K562 (cell line): ENCODE data around the gene PI4KA. TPM values are rescaled to one million over a fixed set of nuclear protein-coding genes. Genes with fewer than 3 reads are reported as not detected.

Experiments used
- ATAC-seq: fragments of 200-7000 bp; cut with Tn5 transposase; 3 replicates; pipeline ENCODE4 v1.9.1; 2020; ENCODE audit warnings: moderate library complexity
- BruUV-seq: library from RNA; stranded (reverse); fragments of 400-500 nt; replicated peaks from 2 replicates; lab custom pipeline; 2021; lab: Mats Ljungman, UMichigan
- CTCF ChIA-PET: fragments of 300-600 bp; formaldehyde crosslinking; extraction: SDS; loops from one replicate; lab custom pipeline; 2021; ENCODE audit warnings: low intra/inter-chr PET ratio; lab: Yijun Ruan, JAX
- POLR2A ChIA-PET: fragments of 300-600, 350-650 bp; sonication (Branson Sonifier 250); formaldehyde crosslinking; extraction: SDS; loops from one replicate; lab custom pipeline; 2021; ENCODE audit warnings: antibody characterized with exemption, inconsistent platforms; lab: Yijun Ruan, JAX
- DNase-seq, 4 experiments: peaks; one replicate each; pipeline versions ENCODE4 v3.0.0 to v3.0.0-alpha.2; 2011 to 2018; ENCODE audit warnings: low spot score in 3 of 4, mixed read lengths in 3 of 4; ENCODE audit errors: extremely low read depth in 1 of 4
- FAIRE-seq: peaks from 2 replicates; lab custom pipeline; 2011; peaks lifted over from hg19 to GRCh38; lab: Jason Lieb, UNC
- H2AFZ ChIP-seq: 2 replicates; pipeline ENCODE4 v1.6.0; 2011; ENCODE audit warnings: low read depth, low read length, control low read depth, inconsistent platforms
- H3K27ac ChIP-seq: fragments of 200-600 bp; 3 replicates; pipeline ENCODE4 v1.8.0; 2011; ENCODE audit warnings: low read depth, mild to moderate bottlenecking, control low read depth, inconsistent platforms, low read length, moderate library complexity, mixed read lengths; ENCODE audit errors: extremely low read depth
- H3K27me3 ChIP-seq, 2 experiments: fragments of 300-600 bp in 1 of 2; 2 replicates in 1 of 2; 3 replicates in 1 of 2; pipeline versions ENCODE4 v1.6.0 to v1.8.0; 2011; ENCODE audit warnings: inconsistent platforms in 2 of 2, low read length in 2 of 2, mild to moderate bottlenecking in 1 of 2, mixed read lengths in 1 of 2, moderate library complexity in 1 of 2; ENCODE audit not compliant: control insufficient read depth in 2 of 2, insufficient read depth in 2 of 2
- H3K36me3 ChIP-seq: fragments of 300-600 bp; 3 replicates; pipeline ENCODE4 v1.8.0; 2011; ENCODE audit warnings: mild to moderate bottlenecking, low read length, inconsistent platforms; ENCODE audit not compliant: control insufficient read depth, insufficient read depth
- H3K4me1 ChIP-seq, 2 experiments: fragments of 200-600 bp in 1 of 2; replicated peaks in 1 of 2; 2 replicates in 1 of 2; 3 replicates in 1 of 2; pipeline versions ENCODE4 v1.5.1 to v1.8.0; 2011; ENCODE audit warnings: inconsistent platforms in 2 of 2, low read length in 2 of 2, mild to moderate bottlenecking in 1 of 2, mixed read lengths in 1 of 2, moderate library complexity in 1 of 2; ENCODE audit not compliant: control insufficient read depth in 2 of 2, insufficient read depth in 2 of 2
- H3K4me2 ChIP-seq: 2 replicates; pipeline ENCODE4 v1.6.1; 2011; ENCODE audit warnings: low read length, control low read depth, inconsistent platforms, mixed read lengths; ENCODE audit not compliant: insufficient read depth
- H3K4me3 ChIP-seq: fragments of 200-600 bp; sonication (generic), shearing (Covaris generic); 2 replicates; pipeline ENCODE4 v1.5.1; 2016; ENCODE audit warnings: control low read depth, inconsistent platforms
- H3K79me2 ChIP-seq: fragments of 200-600 bp; 3 replicates; pipeline ENCODE4 v1.8.0; 2011; ENCODE audit warnings: low read length, inconsistent platforms; ENCODE audit not compliant: control insufficient read depth, insufficient read depth
- H3K9ac ChIP-seq, 2 experiments: 2 replicates each; pipeline versions ENCODE4 v1.6.0 to v1.6.1; 2011; ENCODE audit warnings: low read depth in 2 of 2, low read length in 2 of 2, control low read depth in 1 of 2, inconsistent platforms in 1 of 2, mild to moderate bottlenecking in 1 of 2, mixed read lengths in 1 of 2; ENCODE audit not compliant: insufficient read depth in 1 of 2
- H3K9me1 ChIP-seq: one replicate; pipeline ENCODE4 v1.6.0; 2011; ENCODE audit warnings: inconsistent platforms, mild to moderate bottlenecking, low read length, moderate library complexity; ENCODE audit not compliant: control insufficient read depth, insufficient read depth
- H3K9me3 ChIP-seq: replicated peaks from 2 replicates; pipeline ENCODE4 v1.5.1; 2011; ENCODE audit warnings: low read depth, low read length, inconsistent platforms; ENCODE audit not compliant: control insufficient read depth, insufficient read depth
- H4K20me1 ChIP-seq: replicated peaks from 2 replicates; pipeline ENCODE4 v1.6.1; 2011; ENCODE audit warnings: low read length, inconsistent platforms, mixed read lengths; ENCODE audit not compliant: control insufficient read depth, insufficient read depth
- CEBPB ChIP-seq: fragments of 450-650 bp; IDR thresholded peaks from 2 replicates; pipeline ENCODE4 v1.6.1; 2016; ENCODE audit warnings: missing genetic modification characterization, missing compliant biosample characterization
- CEBPG ChIP-seq, 3 experiments: fragments of 200-800 bp in 1 of 3; sonication (Bioruptor generic) in 1 of 3; sonication (generic) in 1 of 3; formaldehyde crosslinking in 1 of 3; IDR thresholded peaks in 2 of 3; conservative IDR thresholded peaks in 1 of 3; 2 replicates each; pipeline versions ENCODE4 v1.6.1 to v1.8.0; 2016 to 2022; ENCODE audit warnings: missing compliant biosample characterization in 2 of 3, missing genetic modification characterization in 2 of 3, mild to moderate bottlenecking in 1 of 3, missing genetic modification reagents in 1 of 3
- RBM34 ChIP-seq: fragments of 200-400 bp; formaldehyde crosslinking; IDR thresholded peaks from 2 replicates; pipeline ENCODE4 v1.6.1; 2018; ENCODE audit warnings: low read length, borderline replicate concordance; ENCODE audit not compliant: insufficient read depth
- TAF7 ChIP-seq: fragments of 450-650 bp; IDR thresholded peaks from 2 replicates; pipeline ENCODE4 v1.6.1; 2016; ENCODE audit warnings: missing genetic modification characterization, missing compliant biosample characterization
- ZBTB1 ChIP-seq: sonication (generic); formaldehyde crosslinking; IDR thresholded peaks from 2 replicates; pipeline ENCODE4 v1.8.1; 2023; ENCODE audit warnings: missing genetic modification reagents, low read depth, mild to moderate bottlenecking, borderline replicate concordance
- ZFP30 ChIP-seq: fragments of 250-450 bp; sonication (Bioruptor Pico); IDR thresholded peaks from 2 replicates; pipeline ENCODE4 v1.8.0; 2022; ENCODE audit warnings: moderate library complexity, mild to moderate bottlenecking, inconsistent platforms, borderline replicate concordance
- ZNF274 ChIP-seq: IDR thresholded peaks from 2 replicates; pipeline ENCODE4 v1.6.1; 2011; ENCODE audit warnings: low read depth, mild to moderate bottlenecking, low read length, moderate library complexity, borderline replicate concordance
- ZNF347 ChIP-seq: fragments of 450-650 bp; formaldehyde crosslinking; IDR thresholded peaks from 2 replicates; pipeline ENCODE4 v1.4.0; 2020; ENCODE audit warnings: low read depth, mild to moderate bottlenecking, moderate library complexity
- WGBS: fragments of 100-300 bp; shearing (Covaris generic); methylation state at CpG from one replicate; pipeline ENCODE4 v1.1.6; 2016; ENCODE audit warnings: low coverage, mixed read lengths; ENCODE audit not compliant: insufficient coverage; ENCODE audit errors: missing lambda C conversion rate; 5-methylcytosine and 5-hydroxymethylcytosine counted together
- in situ Hi-C: fragments of 300-500 bp; cut with MboI; formaldehyde crosslinking; loops from 4 replicates; pipeline ENCODE4 v1.15.0; 2018; ENCODE audit warnings: inconsistent platforms, mixed read lengths
- intact Hi-C: fragments of 100-400 bp; cut with micrococcal nuclease; formaldehyde crosslinking; loops from 2 replicates; pipeline ENCODE4 v1.14.2; 2022
- polyA plus RNA-seq, 8 experiments: library from polyadenylated mRNA; depleted of rRNA in 4 of 8; stranded (reverse) in 5 of 8; unstranded in 3 of 8; fragments of >200 nt; fragmentation: Nextera tagmentation in 2 of 8; fragmentation: Illumina TruSeq in 1 of 8; extraction: Ambion mirVana in 2 of 8; extraction: Trizol in 1 of 8; gene quantifications; 2 replicates each; pipeline versions ENCODE4 v1.2.1 to v1.2.3, GENCODE V29; 2011 to 2014; ENCODE audit warnings: inconsistent platforms in 1 of 8, missing spikeins in 1 of 8
- total RNA-seq, 7 experiments: library from RNA; depleted of rRNA in 6 of 7; stranded (reverse); fragments of >200 nt in 6 of 7; fragmentation: Illumina TruSeq in 2 of 7; extraction: Trizol in 2 of 7; gene quantifications; 2 replicates each; pipeline versions ENCODE4 v1.2.1 to v1.2.3, GENCODE V29; 2011 to 2021; ENCODE audit warnings: low replicate concordance in 1 of 7
- TF ChIP-seq, protein P1 (sequence below): fragments of 450-650 bp; IDR thresholded peaks from 2 replicates; pipeline ENCODE4 v1.7.0; 2016; ENCODE audit warnings: borderline replicate concordance

The PI4KA gene
- total and polyA plus RNA-seq, 9 of the 15 experiments (the other 6 are each of a cell fraction or from before 2014, with no cell fraction given) = 7.3 to 187 (median 84.7) TPM

DNA sequence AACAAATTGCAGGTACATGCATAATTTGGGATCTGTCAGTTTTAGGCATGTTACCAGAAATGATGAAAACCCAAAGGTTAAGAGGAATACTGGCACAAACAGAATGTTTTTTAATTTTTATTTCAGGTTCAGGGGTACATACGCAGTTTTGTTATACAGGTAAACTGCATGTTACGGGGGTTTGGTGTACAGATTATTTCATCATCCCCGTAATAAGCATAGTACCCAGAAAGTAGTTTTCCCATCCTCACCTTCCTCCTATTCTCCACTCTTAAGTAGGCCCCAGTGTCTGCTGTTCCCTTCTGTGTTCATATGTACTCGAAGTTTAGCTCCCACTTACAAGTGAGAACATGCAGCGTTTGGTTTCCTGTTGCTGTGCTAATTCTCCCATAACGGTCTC, 33.0 kb downstream of the PI4KA start:
- no peaks in the 10 kb centered on the region for H3K27me3 ChIP-seq
- CTCF ChIA-PET = no interaction called here
- intact Hi-C loops (no loop called here), in situ Hi-C loops (no loop called here)
- no peak overlapping the region for H2AFZ ChIP-seq
- H3K9me1 ChIP-seq = no peaks in the 10 kb centered on the region
- ATAC-seq = no peak; the same call in 2 of the 3 replicates
- H3K4me3 ChIP-seq = no peak overlapping the region
- peaks cover 50% of the 10 kb centered on the region for H3K36me3 ChIP-seq
- no TSS peak for BruUV-seq
- no peaks in the 10 kb centered on the region for H3K79me2 ChIP-seq
- WGBS = 82% methylated on average over 6 of the region's 6 CpGs
- FAIRE-seq = no peak
- no peaks in the 10 kb centered on the region for H3K4me1 ChIP-seq
- POLR2A ChIA-PET = interaction anchor here (0.6 to 13.8 kb wide), 5 partner anchors 9 to 91 kb away, joined by 3 to 172 read pairs (median 10); no protein-coding TSS in a partner anchor
- H3K27ac ChIP-seq = no peak overlapping the region
- H4K20me1 ChIP-seq = no peaks in the 10 kb centered on the region
- no peak overlapping the region for H3K9ac ChIP-seq
- H3K4me2 ChIP-seq = no peak overlapping the region
- no peak for DNase-seq
- TF ChIP-seq TAF7 (tag) = 0 out of 2 replicates have a peak, but pooled peaks have one; percentile 28
- TF ChIP-seq, protein P1, sequence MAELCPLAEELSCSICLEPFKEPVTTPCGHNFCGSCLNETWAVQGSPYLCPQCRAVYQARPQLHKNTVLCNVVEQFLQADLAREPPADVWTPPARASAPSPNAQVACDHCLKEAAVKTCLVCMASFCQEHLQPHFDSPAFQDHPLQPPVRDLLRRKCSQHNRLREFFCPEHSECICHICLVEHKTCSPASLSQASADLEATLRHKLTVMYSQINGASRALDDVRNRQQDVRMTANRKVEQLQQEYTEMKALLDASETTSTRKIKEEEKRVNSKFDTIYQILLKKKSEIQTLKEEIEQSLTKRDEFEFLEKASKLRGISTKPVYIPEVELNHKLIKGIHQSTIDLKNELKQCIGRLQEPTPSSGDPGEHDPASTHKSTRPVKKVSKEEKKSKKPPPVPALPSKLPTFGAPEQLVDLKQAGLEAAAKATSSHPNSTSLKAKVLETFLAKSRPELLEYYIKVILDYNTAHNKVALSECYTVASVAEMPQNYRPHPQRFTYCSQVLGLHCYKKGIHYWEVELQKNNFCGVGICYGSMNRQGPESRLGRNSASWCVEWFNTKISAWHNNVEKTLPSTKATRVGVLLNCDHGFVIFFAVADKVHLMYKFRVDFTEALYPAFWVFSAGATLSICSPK = no peak
- TF ChIP-seq ZBTB1 (CRISPR knock-in tag) = 0 out of 2 replicates have a peak, but pooled peaks have one; percentile 3
- TF ChIP-seq RBM34 = 0 out of 2 replicates have a peak, but pooled peaks have one; percentile 22
- no peak for TF ChIP-seq CEBPG (CRISPR knock-in tag; IDR thresholded peaks at IDR 0.05)
- peak; percentile 65 to 79 for TF ChIP-seq CEBPG (tag; conservative IDR thresholded peaks at IDR 0.05 in 1 of 2, IDR thresholded peaks at IDR 0.05 in 1 of 2)
- peak; percentile 36; the same call in 1 of the 2 replicates for TF ChIP-seq ZNF274
- peak; percentile 54; the same call in 1 of the 2 replicates for TF ChIP-seq CEBPB (tag)
- TF ChIP-seq ZFP30 = no peak
- TF ChIP-seq ZNF347 = no peak
- H3K9me3 ChIP-seq = no peaks in the 10 kb centered on the region
